WERI-Rb-1 (cell line): Measurements from ENCODE around the gene ZG16B.

ENCODE experiments used
- DNase-seq: peaks from one replicate; pipeline ENCODE4 v3.0.0-alpha.2; 2020
- H3K27ac ChIP-seq: fragments of 250-450 bp; sonication (Bioruptor Pico); 2 replicates; pipeline ENCODE4 v1.5.1; 2020; ENCODE audit warnings: mild to moderate bottlenecking, moderate library complexity
- H3K27me3 ChIP-seq: fragments of 250-450 bp; sonication (Bioruptor Pico); 2 replicates; pipeline ENCODE4 v1.5.1; 2021; ENCODE audit warnings: mild to moderate bottlenecking, low read depth, moderate library complexity; ENCODE audit not compliant: insufficient read depth, severe bottlenecking
- H3K36me3 ChIP-seq: fragments of 250-450 bp; sonication (Bioruptor Pico); 2 replicates; pipeline ENCODE4 v1.5.1; 2020; ENCODE audit warnings: mild to moderate bottlenecking, moderate library complexity
- H3K4me3 ChIP-seq: 2 replicates; pipeline ENCODE4 v1.5.1; 2011; ENCODE audit warnings: low read depth, mild to moderate bottlenecking, control low read depth, low read length
- H3K9me3 ChIP-seq: fragments of 250-450 bp; sonication (Bioruptor Pico); 2 replicates; pipeline ENCODE4 v1.5.1; 2021; ENCODE audit warnings: mild to moderate bottlenecking, moderate library complexity; ENCODE audit not compliant: severe bottlenecking
- CTCF ChIP-seq: IDR thresholded peaks from 2 replicates; pipeline ENCODE4 v1.5.1; 2011; ENCODE audit warnings: low read depth, mild to moderate bottlenecking, control low read depth, inconsistent platforms, low read length

Gene ZG16B

GRCh38 chr16:2785101-2785991 lies 44.8 kb upstream of the ZG16B start:
- no peaks in the 10 kb centered on the region for H3K9me3 ChIP-seq

GRCh38 chr16:2786061-2786825 lies 43.9 kb upstream of the ZG16B start:
- no peak overlapping the region for H3K27ac ChIP-seq
- no peak for TF ChIP-seq CTCF
- H3K36me3 ChIP-seq = no peaks in the 10 kb centered on the region
- H3K27me3 ChIP-seq = no peaks in the 10 kb centered on the region
- no peak for DNase-seq
- H3K4me3 ChIP-seq = no peak overlapping the region
- H3K9me3 ChIP-seq = no peaks in the 10 kb centered on the region

More at GRCh38 chr16:2785101-2785991, 44.8 kb upstream of the ZG16B start:
- peak; percentile 49 for TF ChIP-seq CTCF
- no peak overlapping the region for H3K4me3 ChIP-seq
- no peaks in the 10 kb centered on the region for H3K27me3 ChIP-seq
- no peak overlapping the region for H3K27ac ChIP-seq
- peak; percentile 14 for DNase-seq
- H3K36me3 ChIP-seq = no peaks in the 10 kb centered on the region

- TF ChIP-seq CTCF = no peak
- DNase-seq = no peak
- H3K27me3 ChIP-seq = no peaks in the 10 kb centered on the region
- no peak overlapping the region for H3K27ac ChIP-seq
- H3K36me3 ChIP-seq = no peaks in the 10 kb centered on the region
- H3K4me3 ChIP-seq = no peak overlapping the region
- no peaks in the 10 kb centered on the region for H3K9me3 ChIP-seq
Observed at GRCh38 chr16:2786826-2787151, 43.3 kb upstream of the ZG16B start.

- Histone ChIP-seq H3K9me3 (no peaks in the 10 kb centered on the region), H3K27ac (no peak within 1 kb of the TSS), H3K4me3 (no peak within 1 kb of the TSS), H3K36me3 (no peaks in the 10 kb centered on the region), H3K27me3 (no peaks in the 10 kb centered on the region)
- no peak for DNase-seq
- no peak for TF ChIP-seq CTCF
Observed at GRCh38 chr16:2787406-2787805, 42.7 kb upstream of the ZG16B start, which contains the start of gene PRSS33. TSS of gene PRSS33 (minus strand) at chr16:2787560. CDS start at chr16:2786547, 1,013 bp downstream.

- Histone ChIP-seq H3K4me3 (no peak overlapping the region), H3K27me3 (no peaks in the 10 kb centered on the region), H3K9me3 (no peaks in the 10 kb centered on the region), H3K36me3 (no peaks in the 10 kb centered on the region), H3K27ac (no peak overlapping the region)
- no peak for DNase-seq
- TF ChIP-seq CTCF = no peak
Observed at GRCh38 chr16:2787961-2788360, 42.1 kb upstream of the ZG16B start.
